Urinary bladder (tissue), 4 donors: Measurements from ENCODE around the gene PGAP1. TPM values are rescaled to one million over a fixed set of nuclear protein-coding genes. Genes with fewer than 3 reads are reported as not detected.

Source experiments
- DNase-seq: peaks from one replicate; pipeline ENCODE4 v3.0.0-alpha.2; 2015; ENCODE audit errors: extremely low spot score
- H3K27ac ChIP-seq: one replicate; pipeline ENCODE4 v1.5.1; 2013; ENCODE audit warnings: low read depth, mild to moderate bottlenecking, moderate library complexity
- H3K36me3 ChIP-seq: one replicate; pipeline ENCODE4 v1.6.1; 2013; ENCODE audit warnings: mild to moderate bottlenecking, moderate library complexity; ENCODE audit not compliant: insufficient read depth
- H3K4me1 ChIP-seq: one replicate; pipeline ENCODE4 v1.6.1; 2013; ENCODE audit warnings: mild to moderate bottlenecking, moderate library complexity; ENCODE audit not compliant: insufficient read depth
- H3K4me3 ChIP-seq: one replicate; pipeline ENCODE4 v1.5.1; 2013; ENCODE audit warnings: low read depth, low read length
- WGBS: extraction: QIAGEN DNeasy Blood & Tissue Kit; methylation state at CpG from one replicate; pipeline ENCODE4 v1.1.7; 2013; 5-methylcytosine and 5-hydroxymethylcytosine counted together
- polyA plus RNA-seq: library from polyadenylated mRNA; stranded (reverse); fragments of 200-250 nt; gene quantifications from one replicate; pipeline ENCODE4 v1.2.3, GENCODE V29; 2013
- total RNA-seq: library from RNA; depleted of rRNA; stranded (reverse); fragments of >200 nt; gene quantifications from one replicate; pipeline ENCODE4 v1.2.3, GENCODE V29; 2014
- donor health status: healthy with polysubstance abuse.
- donor health status: healthy.

Gene PGAP1
- total and polyA plus RNA-seq, 2 donors, result 3.2 to 72.5 TPM

GRCh38 chr2:196839574-196839973, 86.9 kb downstream of the PGAP1 start:
- Histone ChIP-seq H3K4me3 (no peak overlapping the region), H3K27ac (no peak overlapping the region), H3K36me3 (peaks cover 1% of the 10 kb centered on the region), H3K4me1 (no peaks in the 10 kb centered on the region)
- DNase-seq, result no peak
- WGBS, result 81% methylated on average over 2 of the region's 2 CpGs

DNA sequence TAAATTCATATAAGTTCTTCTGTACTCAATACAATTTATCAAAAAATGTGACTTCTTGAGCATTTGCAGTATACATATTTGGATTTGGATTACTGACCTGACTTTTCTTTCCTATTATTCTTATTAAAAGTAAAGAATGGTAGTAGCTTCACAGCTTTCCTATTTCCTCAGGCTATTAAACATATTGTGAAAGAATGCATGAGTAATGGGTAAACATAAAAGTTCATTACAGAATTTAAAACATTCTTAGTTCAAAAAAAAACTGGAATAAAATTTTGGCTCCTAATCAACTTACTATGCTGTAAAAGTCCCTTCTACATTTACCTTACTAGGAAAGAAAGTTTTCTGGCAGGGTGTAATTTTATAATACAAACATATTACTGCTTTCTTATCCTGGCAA, 90.1 kb downstream of the PGAP1 start:
- no peak overlapping the region for H3K4me3 ChIP-seq
- no peaks in the 10 kb centered on the region for H3K4me1 ChIP-seq
- peaks cover 1% of the 10 kb centered on the region for H3K36me3 ChIP-seq
- H3K27ac ChIP-seq, result no peak overlapping the region
- no peak for DNase-seq

DNA sequence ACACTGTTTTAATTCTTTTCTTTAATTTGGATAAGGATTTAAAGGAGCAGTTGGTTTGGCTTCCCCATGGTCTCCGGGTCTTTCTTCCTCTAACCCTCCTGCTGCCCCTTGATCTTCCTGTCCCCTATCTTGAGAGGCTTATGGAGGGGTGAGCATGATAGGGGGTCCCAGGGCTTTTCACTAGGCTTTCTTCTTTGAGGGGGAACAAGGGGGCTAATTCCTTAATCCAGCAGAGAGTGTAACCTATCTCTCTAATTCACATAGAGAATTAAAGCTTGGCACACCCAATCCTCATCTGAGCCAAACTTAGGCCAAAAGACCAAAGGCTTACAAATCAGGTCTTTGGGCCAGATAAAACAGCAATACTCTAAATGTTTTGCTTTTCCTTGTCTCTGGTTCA, 95.8 kb downstream of the PGAP1 start:
- H3K27ac ChIP-seq, result no peak overlapping the region
- no peaks in the 10 kb centered on the region for H3K4me1 ChIP-seq
- no peak for DNase-seq
- no peaks in the 10 kb centered on the region for H3K36me3 ChIP-seq
- H3K4me3 ChIP-seq, result no peak overlapping the region
- WGBS, result 94% methylated on average over 1 of the region's 1 CpG

DNA sequence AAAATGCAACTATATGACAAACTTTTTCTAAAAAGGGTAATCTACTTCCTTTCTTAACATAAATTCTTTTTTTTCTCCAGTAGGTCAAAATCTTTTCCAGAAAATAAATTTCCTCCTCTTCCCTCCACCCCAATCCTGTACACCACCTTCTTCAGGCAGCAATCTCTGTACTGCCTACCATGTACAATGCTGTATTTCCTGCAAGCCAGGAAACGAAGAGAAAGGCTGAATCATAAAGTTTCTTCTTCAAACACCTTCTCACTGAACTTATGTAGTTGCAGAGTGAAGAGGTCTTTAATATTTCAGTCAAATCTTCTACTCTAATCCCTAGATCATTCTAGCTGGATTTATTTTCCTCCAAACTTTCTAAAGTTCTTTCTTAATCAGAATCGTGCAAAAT, 99.2 kb downstream of the PGAP1 start:
- 66% methylated on average over 2 of the region's 2 CpGs for WGBS
- Histone ChIP-seq H3K36me3 (no peaks in the 10 kb centered on the region), H3K4me1 (no peaks in the 10 kb centered on the region), H3K4me3 (no peak overlapping the region), H3K27ac (no peak overlapping the region)
- no peak for DNase-seq

DNA sequence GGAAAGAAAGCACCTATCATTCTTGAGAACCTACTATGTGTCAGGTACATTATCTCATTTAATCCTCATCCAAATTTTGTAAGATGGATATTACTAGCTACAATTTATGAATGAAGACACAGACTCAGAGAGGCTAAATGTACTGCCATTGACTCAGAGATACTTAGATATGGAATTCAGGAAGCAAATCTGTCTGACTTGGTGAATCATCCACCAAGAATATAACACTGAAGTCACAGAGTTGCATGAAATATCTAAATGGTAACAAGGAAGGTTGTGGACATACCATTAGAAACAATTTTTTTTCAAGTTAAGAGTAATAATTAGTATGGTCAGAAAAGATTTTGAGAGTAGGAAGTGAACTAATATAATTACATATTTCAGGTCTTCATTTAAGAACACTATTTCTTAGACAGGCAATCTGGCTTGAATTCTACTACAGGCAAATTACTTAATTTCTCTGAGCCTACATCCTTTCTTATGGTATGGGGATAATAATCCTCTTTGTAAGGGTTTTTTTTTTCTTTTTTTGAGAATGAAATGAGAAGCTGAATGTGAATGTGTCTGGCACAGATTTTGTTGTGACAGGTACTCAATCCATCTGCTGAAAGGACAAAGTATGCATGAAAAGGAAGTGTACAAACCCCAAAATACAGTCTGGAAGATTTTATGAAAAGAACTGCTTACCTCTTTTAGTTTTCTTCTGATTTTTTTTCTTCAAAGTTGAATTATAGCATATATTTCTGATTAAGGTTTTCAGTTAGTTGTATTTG, 102.6 kb downstream of the PGAP1 start:
- H3K4me3 ChIP-seq, result no peak overlapping the region
- no peaks in the 10 kb centered on the region for H3K4me1 ChIP-seq
- DNase-seq, result no peak
- no peaks in the 10 kb centered on the region for H3K36me3 ChIP-seq
- no peak overlapping the region for H3K27ac ChIP-seq

- Histone ChIP-seq H3K4me1 (no peaks in the 10 kb centered on the region), H3K27ac (no peak overlapping the region), H3K36me3 (no peaks in the 10 kb centered on the region), H3K4me3 (no peak overlapping the region)
- WGBS, result 95% methylated on average over 1 of the region's 1 CpG
- no peak for DNase-seq
These were observed 105.3 kb downstream of the PGAP1 start for GRCh38 chr2:196821195-196821594.

DNA sequence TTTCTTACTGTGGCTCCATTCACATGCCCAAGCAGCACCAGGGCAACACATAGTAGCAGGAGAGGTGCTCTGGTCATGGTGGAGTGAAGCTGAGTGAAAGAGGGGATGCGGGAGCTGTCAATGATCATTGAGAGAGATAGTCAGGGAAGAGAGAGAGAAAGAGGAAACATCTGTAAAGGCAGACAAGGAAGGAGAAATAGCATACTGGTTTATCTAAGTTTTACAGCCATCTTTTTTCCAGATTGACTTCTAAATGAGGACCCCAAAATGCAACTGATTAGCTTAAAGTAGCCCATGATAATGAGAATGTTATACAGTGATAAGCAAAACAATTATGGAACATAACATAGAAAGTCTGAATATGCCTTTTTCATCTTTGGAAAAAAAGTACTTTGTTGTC, 117.2 kb downstream of the PGAP1 start, which contains the start of gene C2orf66:
Gene C2orf66 (minus strand): TSS at position 96 of the 400 bp plus-strand sequence. CDS start 19 bp downstream, at position 77.
- 77% methylated on average over 1 of the region's 1 CpG for WGBS

DNA sequence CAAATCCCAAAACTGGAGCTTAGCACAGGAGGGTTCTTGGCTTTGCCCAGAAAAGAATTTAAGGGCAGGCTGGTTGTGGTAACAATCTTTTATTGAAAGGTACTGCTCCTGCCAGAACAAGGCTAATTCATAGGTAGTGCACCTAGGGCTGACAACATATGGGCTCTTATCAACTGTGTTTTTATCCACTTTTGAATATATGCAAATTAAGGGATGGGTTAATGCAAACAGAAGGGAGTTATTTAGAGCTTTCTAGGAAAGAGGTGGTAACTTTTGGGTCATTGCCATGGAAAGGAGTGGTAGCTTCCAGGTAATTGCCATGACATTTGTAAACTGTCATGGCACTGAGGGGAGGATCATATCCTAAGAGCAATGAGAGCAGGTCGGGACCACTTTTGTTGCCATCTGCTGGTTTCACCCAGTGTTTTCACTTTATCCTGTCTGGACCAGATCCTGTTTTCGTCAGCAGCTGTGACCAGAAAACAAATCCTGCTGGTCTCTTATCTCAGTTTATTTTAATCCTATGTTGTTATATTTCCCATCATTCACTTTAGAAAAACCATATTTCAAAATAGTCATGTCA, 118.3 kb downstream of the PGAP1 start:
- no peak overlapping the region for H3K27ac ChIP-seq
- 33% methylated on average over 2 of the region's 2 CpGs for WGBS
- no peak overlapping the region for H3K4me3 ChIP-seq
- no peaks in the 10 kb centered on the region for H3K36me3 ChIP-seq
- no peak for DNase-seq
- no peaks in the 10 kb centered on the region for H3K4me1 ChIP-seq

More for the DNA sequence above, 117.2 kb downstream of the PGAP1 start, which contains the start of gene C2orf66:
- H3K4me3 ChIP-seq, result no peak within 1 kb of the TSS
- no peak for DNase-seq
- H3K36me3 ChIP-seq, result no peaks in the 10 kb centered on the region
- no peaks in the 10 kb centered on the region for H3K4me1 ChIP-seq
- H3K27ac ChIP-seq, result no peak within 1 kb of the TSS

DNA sequence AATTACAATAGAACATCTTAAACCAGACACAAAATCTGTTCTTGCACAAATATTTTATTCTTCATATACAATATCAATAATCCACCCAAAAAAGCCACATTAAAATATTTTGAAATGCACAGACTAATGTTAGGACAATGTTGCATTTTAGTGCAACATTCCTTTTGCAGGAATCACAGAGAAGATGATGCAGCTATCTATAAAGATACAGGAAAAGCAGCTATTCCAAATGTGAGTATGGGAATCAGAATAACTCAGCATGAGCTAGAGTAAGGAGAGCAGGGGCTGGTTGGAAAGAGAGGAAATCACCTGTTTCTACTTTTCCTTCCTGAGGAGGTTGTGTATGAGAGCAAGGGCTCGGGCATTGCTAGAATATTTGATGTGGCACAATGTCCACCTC, 122.1 kb downstream of the PGAP1 start:
- DNase-seq, result no peak
- Histone ChIP-seq H3K4me1 (no peaks in the 10 kb centered on the region), H3K27ac (no peak overlapping the region), H3K36me3 (no peaks in the 10 kb centered on the region), H3K4me3 (no peak overlapping the region)
- 58% methylated on average over 1 of the region's 1 CpG for WGBS

DNA sequence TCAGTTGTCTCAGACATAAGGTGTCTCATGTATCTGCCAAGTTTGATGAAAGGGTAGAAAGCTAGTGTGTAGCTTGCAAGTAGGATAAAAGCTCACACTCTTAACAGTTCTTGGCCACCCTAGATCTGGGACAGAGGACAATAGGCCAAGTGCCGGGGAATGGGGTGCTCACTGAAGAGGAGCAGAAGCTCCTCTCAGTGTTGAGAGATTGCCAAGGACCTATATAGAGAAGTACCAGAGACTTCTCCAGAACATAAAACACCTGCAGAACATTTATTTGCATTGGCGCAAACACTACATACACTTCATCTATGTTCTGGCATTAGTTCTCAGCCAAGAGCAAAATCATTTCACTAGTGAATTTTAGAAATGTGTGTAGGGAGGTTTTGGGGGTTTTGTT, 124.1 kb downstream of the PGAP1 start:
- WGBS, result 86% methylated on average over 2 of the region's 2 CpGs
- H3K36me3 ChIP-seq, result no peaks in the 10 kb centered on the region
- no peaks in the 10 kb centered on the region for H3K4me1 ChIP-seq
- DNase-seq, result no peak
- no peak overlapping the region for H3K27ac ChIP-seq
- H3K4me3 ChIP-seq, result no peak overlapping the region

DNA sequence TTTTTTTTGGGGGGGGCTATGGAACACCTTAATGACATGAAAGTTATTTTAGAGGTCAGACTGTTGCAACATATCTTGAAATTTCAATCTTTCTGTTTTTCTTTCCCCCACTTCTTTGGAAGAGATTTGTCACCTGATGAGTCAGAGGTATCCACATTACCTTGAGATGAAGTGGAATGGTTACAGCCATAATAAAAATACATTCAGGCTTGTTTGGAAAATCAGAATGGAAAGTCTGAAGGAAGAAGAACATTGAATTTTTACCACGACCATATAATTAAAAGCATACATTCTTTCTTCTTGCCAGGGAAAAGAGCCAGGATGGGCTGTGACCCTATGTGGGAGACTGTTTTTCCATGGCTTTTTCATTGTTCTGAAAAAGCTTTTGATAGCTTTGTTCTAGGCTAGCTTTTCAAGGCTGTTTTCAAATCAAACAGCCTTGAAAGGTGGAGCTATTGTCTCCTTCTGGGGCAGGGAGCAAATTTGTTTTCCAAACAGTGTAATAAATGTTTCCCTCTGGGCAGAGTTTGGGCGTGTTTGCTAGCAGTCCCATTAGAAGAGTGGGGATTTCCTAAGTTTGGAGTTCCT, 124.7 kb downstream of the PGAP1 start:
- no peaks in the 10 kb centered on the region for H3K4me1 ChIP-seq
- H3K36me3 ChIP-seq, result no peaks in the 10 kb centered on the region
- WGBS, result 37% methylated on average over 2 of the region's 2 CpGs
- no peak overlapping the region for H3K4me3 ChIP-seq
- no peak overlapping the region for H3K27ac ChIP-seq
- no peak for DNase-seq

DNA sequence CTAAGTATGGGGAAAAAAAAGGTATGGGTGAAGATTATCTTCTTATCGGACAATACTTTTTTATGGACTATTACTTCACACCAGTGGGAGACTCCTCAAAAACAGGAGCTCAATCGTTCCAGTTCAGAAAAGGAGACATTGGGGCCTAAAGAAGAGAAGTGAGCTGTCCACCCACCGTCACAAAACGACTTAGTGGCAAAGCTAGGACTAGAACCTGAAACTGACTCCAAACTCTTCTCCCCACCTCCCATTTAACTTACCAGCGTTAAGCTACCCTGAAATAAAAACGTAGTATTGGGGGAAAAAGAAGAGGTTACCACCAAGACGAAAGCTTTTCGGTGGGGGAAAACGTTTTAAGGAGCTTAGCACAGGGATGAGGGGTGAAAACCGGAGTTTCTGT, 127.5 kb downstream of the PGAP1 start:
- DNase-seq, result no peak
- WGBS, result 6% methylated on average over 10 of the region's 10 CpGs
- Histone ChIP-seq H3K4me3 (peak overlapping the region; percentile 49), H3K36me3 (no peaks in the 10 kb centered on the region), H3K4me1 (no peaks in the 10 kb centered on the region), H3K27ac (no peak overlapping the region)

- H3K36me3 ChIP-seq, result peaks cover 4% of the 10 kb centered on the region
- no peak overlapping the region for H3K4me3 ChIP-seq
- no peaks in the 10 kb centered on the region for H3K4me1 ChIP-seq
- 95% methylated on average over 3 of the region's 3 CpGs for WGBS
- no peak overlapping the region for H3K27ac ChIP-seq
- DNase-seq, result no peak
These were observed 133.6 kb downstream of the PGAP1 start for GRCh38 chr2:196792865-196793264.

- Histone ChIP-seq H3K36me3 (peaks cover 4% of the 10 kb centered on the region), H3K27ac (no peak overlapping the region), H3K4me3 (no peak overlapping the region), H3K4me1 (no peaks in the 10 kb centered on the region)
- no peak for DNase-seq
- 94% methylated on average over 4 of the region's 4 CpGs for whole genome bisulfite sequencing
These were observed 142.9 kb downstream of the PGAP1 start for GRCh38 chr2:196783431-196784094.
